Suppressor macrophage treated with lipopolysaccharide for 1 hour (primary cell): ENCODE results near the gene CLMN.
"Not testable (repeated sequence)": the region's sequence is repeated elsewhere in the genome, so short reads cannot be mapped to it uniquely, and the experiment has no call there.

Experiments
- DNase-seq, 3 donors: peaks; one replicate each; pipeline ENCODE4 v3.0.0-alpha.2; 2020 to 2022

CLMN gene

DNA sequence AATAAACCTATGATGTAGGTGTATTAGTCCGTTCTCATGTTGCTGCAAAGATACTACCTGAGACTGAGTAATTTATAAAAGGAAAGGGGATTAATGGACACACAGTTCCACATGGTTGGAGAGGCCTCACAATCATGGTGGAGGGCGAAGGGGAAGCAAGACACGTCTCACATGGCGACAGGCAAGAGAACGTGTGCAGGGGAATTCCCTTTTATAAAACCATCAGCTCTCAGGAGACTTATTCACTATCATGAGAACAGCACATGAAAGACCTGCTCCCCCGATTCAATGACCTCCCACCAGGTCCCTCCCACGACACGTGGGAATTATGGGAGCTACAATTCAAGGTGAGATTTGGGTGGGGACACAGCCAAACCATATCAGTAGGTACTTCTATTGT lies 103.7 kb downstream of the CLMN start:
- DNase-seq, result no peak

DNA sequence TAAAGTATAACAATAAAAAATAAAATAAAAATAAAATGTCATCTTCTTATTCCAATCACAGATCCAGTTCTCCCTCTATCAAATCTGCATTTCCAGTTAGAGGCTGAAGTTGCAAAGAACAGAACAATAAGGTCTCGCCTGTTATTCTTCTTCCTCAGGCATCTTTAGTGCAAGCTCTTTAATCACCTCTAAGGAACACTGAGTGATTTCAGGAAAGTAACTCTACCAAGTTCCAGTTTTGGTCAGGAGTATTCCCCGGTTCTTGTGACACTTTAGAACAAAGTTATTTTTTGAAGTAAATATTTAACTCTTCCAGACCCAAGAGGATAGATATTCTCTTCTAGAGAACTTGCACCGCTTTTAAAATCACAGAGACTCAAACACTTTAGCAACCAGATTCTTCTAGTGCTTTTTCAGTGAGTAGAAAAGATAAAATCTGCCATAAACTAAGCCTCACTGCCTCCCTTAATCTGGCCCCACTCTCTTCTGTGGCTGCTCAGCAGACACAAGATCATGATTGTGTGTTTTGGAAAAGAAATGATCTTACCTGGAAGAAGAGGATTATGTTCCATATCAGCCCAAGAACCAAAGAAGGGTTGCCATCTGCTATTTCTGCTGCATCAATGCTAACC lies 104.5 kb downstream of the CLMN start:
- DNase-seq, result no peak

DNA sequence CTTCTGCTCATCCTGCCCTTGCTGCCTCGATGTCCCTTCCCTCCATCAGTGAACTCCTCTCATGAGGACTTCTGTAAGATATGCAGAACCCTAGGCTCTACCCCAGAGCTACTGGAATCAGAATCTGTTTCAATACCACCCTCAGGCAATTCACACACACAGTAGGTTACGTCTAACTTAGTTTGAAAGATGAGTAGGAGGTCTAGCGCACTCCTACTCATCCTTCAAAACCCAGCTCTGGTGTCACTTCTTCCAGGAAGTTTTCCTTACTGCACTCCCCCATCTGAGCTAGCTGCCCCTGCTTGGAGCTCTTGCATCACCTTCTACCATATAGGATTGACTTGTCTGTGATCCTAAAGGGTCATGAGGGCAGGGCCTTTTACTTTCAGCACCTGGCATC lies 105.9 kb downstream of the CLMN start:
- DNase-seq, result no peak

DNA sequence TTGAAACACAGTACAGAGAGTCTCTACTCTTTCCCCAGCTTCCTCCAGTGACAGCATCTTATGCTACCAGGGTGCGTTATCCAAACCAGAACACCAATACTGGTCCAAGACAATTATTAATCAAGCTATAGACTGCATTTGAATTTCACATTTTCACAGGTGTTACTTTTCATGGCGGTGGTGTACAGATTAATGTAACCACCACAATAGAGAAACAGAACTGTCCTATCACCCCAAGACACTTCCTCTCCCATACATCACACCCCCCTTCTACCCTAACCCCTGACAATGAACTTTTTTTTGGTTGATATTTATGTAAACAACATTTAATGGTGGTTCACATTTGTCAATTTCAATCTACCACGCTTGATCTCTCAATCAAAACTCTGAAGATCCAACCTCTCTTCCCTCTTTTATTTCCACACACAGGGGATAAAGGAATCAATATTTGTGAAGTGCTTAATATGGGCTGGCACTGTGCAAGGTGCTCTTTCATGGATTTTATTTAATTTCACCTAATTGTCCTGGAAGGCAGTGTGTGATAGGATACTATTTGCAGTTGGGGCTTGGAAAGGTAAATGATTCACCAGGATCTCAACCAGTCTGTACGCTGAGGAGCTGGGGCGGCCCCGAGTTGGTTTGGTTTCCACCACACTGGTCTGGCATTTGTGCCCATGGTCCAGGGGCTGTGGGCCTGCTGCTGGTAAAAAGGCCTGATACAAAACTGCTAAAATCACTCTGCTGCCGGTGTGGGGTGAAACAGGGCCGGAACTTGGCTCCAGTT lies 107.8 kb downstream of the CLMN start:
- DNase-seq, result no peak

DNA sequence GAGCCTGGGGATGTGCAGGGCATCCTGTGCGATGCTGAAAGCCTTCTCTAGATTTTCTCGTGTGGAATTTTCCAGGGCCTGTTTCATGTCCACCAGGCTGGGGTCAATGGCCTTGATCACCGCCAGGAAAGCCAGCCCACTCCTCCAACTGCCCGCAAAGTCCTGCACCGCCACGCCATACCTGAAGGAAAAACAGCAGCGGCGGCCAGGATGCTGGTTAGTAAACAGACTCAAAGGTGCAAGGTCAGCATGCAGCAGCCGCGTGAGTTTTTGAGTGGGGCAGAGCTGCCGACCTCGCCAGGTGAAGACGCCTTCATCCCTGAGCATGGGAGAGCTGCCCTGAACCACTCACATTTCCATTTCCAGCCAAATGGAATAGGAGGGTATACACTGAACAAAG lies 109.0 kb downstream of the CLMN start:
- DNase-seq, result no peak

DNA sequence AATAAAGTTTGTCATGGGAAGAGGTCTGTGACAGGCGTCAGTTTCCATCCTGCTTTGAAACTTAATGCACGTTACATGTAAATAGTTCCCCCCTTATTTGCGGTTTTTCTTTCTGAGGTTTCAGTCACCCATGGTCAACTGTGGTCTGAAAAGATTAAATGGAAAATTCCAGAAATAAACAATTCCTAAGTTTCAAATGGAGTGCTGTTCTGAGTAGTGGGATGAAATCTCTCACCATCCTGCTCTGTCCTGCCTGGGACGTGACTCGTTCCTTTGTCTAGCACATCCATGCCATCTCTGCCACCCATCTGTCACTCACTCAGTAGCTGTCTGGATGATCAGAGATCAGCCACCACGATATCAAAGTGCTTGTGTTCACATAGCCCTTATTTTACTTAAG lies 111.1 kb downstream of the CLMN start:
- DNase-seq, result no peak

DNA sequence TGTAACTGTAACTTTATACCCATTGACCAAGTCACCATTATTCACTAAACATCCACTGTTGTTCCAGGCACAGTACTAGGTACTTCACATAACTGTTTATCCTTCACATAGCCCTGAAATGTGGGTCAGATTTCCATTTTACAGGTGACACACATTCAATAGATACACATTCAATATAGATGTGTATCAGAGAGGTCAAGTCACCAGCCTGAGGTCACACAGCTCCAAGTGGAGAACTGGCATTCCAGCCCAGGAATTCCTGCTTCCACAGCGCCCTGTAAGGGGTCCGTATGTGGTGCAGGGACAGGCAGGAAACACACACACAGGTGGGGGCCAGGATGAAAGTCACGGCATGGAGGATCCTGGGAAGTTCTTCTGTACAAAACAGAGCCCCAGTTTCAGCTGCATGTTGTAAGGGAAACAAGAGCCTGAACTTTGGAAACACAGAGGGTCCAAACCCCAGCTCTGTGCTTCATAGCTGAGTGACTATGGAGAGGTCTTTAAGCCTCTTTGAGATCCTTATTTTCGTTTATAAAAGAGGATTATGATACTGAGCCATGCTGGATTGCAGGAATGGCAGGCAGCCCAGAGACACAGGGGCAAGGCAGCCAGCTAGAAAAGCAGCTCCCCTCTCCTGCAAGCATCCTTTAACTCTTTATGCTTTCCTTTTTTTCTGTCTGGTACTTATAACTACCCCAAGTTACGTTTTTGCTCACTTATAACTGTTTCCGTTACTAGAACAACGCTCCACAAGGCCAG lies 112.1 kb downstream of the CLMN start:
- DNase-seq, result no peak

GRCh38 chr14:95206534-95206933 lies 113.2 kb downstream of the CLMN start:
- DNase-seq, result no peak

GRCh38 chr14:95204705-95205104 lies 115.0 kb downstream of the CLMN start:
- DNase-seq, result no peak

- DNase-seq, result not testable (repeated sequence)
Measured at GRCh38 chr14:95201745-95202144, 118.0 kb downstream of the CLMN start.

GRCh38 chr14:95200404-95200803 lies 119.3 kb downstream of the CLMN start:
- DNase-seq, result no peak

DNA sequence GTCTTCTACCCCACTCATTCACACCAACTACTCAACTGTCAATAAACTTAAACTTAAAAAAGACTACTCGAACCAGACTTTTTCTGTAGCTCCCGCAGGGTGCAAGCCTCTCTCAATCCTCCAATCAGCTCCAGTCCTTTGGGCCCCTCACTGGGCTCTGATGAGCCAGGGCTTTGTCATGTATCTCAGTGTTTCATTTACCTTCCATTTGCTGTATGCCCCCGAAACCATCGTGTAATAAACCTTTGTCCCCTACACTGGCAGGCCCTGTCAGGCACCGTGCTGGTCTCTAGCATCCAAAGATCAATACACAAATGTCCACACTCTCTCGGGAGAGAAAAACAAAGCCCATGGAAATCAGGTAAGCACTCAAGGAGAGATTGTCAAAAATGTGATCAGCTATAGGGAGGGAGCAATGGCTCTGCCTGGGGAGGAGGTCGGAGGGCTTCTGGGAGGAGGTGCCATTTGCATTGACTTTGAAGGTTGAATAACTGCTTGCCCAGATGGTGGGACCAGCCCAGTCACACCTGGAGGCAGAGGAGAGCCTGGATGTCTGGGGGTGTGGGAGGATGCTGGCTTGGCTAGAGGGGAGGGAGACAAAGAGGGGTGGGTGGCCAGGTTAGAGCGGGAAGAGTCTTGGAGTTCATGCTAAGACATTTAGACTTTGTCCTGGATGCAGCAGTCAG lies 120.3 kb downstream of the CLMN start:
- DNase-seq, result no peak

DNA sequence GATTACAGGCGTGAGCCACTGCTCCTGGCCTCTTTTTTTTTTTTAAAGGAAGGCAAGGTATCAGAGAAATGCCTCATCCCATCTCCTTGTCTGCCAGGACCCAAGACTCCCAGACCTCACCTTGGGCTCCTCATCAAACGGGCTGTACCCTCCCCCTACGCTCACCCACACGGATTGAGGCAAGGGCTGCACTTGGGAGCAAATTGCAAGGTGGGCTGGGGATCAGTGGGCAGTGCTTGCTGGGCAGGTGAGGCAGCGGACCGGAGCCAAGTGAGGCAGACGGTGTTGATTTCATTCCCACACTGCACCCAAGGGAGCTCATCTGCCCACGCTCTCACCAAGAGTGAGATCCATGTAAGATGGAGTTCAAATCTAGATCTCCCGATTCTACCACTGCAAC lies 121.4 kb downstream of the CLMN start:
- no peak for DNase-seq

DNA sequence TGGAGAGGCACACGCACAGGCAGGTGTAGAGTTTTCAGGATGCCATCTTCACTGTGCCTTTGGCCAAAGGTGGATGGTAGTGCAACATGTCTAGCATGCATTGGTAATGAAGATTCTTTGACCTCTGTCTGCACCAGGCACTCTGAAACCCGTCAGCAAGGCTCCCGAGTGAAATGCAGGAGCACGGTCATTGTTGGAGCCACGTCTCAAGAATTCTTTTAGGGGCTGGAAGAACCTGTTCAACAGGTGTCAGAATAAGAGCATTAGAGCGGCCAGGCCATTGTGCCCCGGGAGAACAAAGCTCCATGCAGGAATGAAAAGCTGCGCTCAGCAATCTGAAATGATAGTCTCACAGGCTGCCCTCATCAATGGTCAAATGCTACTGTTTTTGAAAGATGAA lies 122.2 kb downstream of the CLMN start:
- no peak for DNase-seq

- no peak for DNase-seq
Measured at GRCh38 chr14:95196826-95197545, 122.7 kb downstream of the CLMN start.

GRCh38 chr14:95196268-95196667 lies 123.4 kb downstream of the CLMN start:
- peak; percentile 40 to 56 (median 48) for DNase-seq

GRCh38 chr14:95195031-95195430 lies 124.7 kb downstream of the CLMN start:
- no peak for DNase-seq

DNA sequence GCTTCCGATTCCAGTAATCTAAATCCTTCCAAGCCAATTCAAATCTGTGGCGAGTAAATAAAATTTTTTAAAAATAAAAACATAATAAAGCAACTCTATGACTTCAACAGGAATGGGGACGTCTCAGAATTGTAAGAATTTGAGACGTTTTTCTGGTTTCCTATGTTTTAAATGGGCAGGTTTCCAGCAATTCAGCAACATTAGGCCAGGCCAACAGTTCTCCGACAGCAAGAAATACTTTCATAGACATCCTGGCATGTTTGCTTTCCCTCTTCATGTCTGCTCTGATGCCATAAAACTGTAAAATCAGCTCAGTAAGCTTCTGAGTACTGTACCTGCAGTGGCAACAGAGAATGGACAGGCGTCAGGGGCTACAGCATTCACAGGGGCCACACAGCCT lies 126.6 kb downstream of the CLMN start:
- DNase-seq, result no peak

- no peak for DNase-seq
Measured at GRCh38 chr14:95192311-95192710, 127.4 kb downstream of the CLMN start.

- DNase-seq, result peak; percentile 35 to 47 (median 42)
Measured at GRCh38 chr14:95191445-95192199, 128.1 kb downstream of the CLMN start.

DNA sequence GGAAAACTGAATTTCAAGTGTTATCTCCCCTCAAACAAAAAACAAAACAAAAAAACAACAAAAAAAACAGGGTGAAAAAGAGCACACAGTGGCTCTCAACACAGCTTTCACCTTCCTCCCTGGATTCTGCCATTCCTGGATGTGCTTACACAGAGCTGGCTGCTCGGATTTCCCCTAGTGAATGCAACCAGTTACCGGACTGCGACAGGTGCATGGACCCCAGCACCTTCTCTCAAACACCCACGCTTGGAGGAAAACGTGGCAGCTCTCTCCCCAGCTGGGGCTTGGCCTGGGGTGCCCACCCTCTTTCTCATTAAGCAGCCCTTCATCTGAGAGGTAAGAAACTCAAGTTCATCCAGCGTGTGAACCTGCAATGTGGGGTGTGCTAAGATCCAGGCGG lies 128.9 kb downstream of the CLMN start:
- DNase-seq, result no peak

GRCh38 chr14:95190346-95190840 lies 129.3 kb downstream of the CLMN start:
- DNase-seq, result no peak
